A673 (cell line): Measurements from ENCODE around the gene RPS6KA2.

ENCODE experiments used
- CTCF ChIP-seq: fragments of 300-800, 200-600 bp; sonication (generic); conservative IDR thresholded peaks from 2 replicates; pipeline ENCODE4 v1.5.1; 2017; ENCODE audit warnings: low read depth, mild to moderate bottlenecking, antibody characterized with exemption, low read length, moderate library complexity, mixed read lengths
- EZH2 ChIP-seq: fragments of 200-600 bp; sonication (generic); IDR thresholded peaks from 2 replicates; pipeline ENCODE4 v1.6.1; 2017; ENCODE audit warnings: borderline replicate concordance, low read depth, mild to moderate bottlenecking, mixed read lengths, antibody characterized with exemption, low read length; ENCODE audit not compliant: poor library complexity, severe bottlenecking

- TF ChIP-seq CTCF (no peak), EZH2 (no peak)
Observed at GRCh38 chr6:166503167-166503744, 123.8 kb downstream of the RPS6KA2 start.
